WTC11 (cell line): ENCODE data around the gene PLCZ1. TPM values are rescaled to one million over a fixed set of nuclear protein-coding genes. Genes with fewer than 3 reads are reported as not detected.
"Not testable (repeated sequence)": the region's sequence is repeated elsewhere in the genome, so short reads cannot be mapped to it uniquely, and the experiment has no call there.

Experiments used
- ATAC-seq: fragments of 200-7000 bp; cut with Tn5 transposase; 2 replicates; pipeline ENCODE4 v1.10.0; 2021; ENCODE audit warnings: mild to moderate bottlenecking, moderate library complexity
- CTCF ChIA-PET: fragments of 300-600 bp; sonication (Branson Sonifier 250); formaldehyde crosslinking; loops from one replicate; lab custom pipeline; 2021; ENCODE audit warnings: antibody characterized with exemption; lab: Charles Lee
- POLR2A ChIA-PET: fragments of 350-600 bp; sonication (Branson Sonifier 250); formaldehyde crosslinking; loops from one replicate; lab custom pipeline; 2021; ENCODE audit warnings: antibody characterized with exemption; lab: Charles Lee
- DNase-seq: peaks from one replicate; pipeline ENCODE4 v3.0.0; 2021; ENCODE audit warnings: low spot score
- H3K27ac Mint-ChIP-seq: 2 replicates; pipeline ENCODE4 v1.8.0; 2021; ENCODE audit warnings: mixed read lengths
- H3K27me3 Mint-ChIP-seq: 2 replicates; pipeline ENCODE4 v1.8.0; 2021; ENCODE audit warnings: low read depth, mild to moderate bottlenecking, moderate library complexity, mixed read lengths
- H3K36me3 Mint-ChIP-seq: 2 replicates; pipeline ENCODE4 v1.8.0; 2021; ENCODE audit warnings: mixed read lengths
- H3K4me1 Mint-ChIP-seq: 2 replicates; pipeline ENCODE4 v1.8.0; 2022; ENCODE audit warnings: mixed read lengths
- H3K4me3 Mint-ChIP-seq: 2 replicates; pipeline ENCODE4 v1.8.0; 2021; ENCODE audit warnings: mild to moderate bottlenecking, moderate library complexity, mixed read lengths
- H3K9me3 Mint-ChIP-seq: 2 replicates; pipeline ENCODE4 v1.8.0; 2021; ENCODE audit warnings: mixed read lengths
- ATF3 ChIP-seq: sonication (generic); formaldehyde crosslinking; conservative IDR thresholded peaks from 2 replicates; pipeline ENCODE4 v1.8.1; 2022; ENCODE audit warnings: mild to moderate bottlenecking, missing genetic modification reagents
- CBFB ChIP-seq: sonication (generic); formaldehyde crosslinking; IDR thresholded peaks from 2 replicates; pipeline ENCODE4 v1.8.1; 2022; ENCODE audit warnings: mild to moderate bottlenecking, low read depth, missing genetic modification reagents
- CREM ChIP-seq: sonication (generic); formaldehyde crosslinking; IDR thresholded peaks from 2 replicates; pipeline ENCODE4 v1.8.1; 2022; ENCODE audit warnings: mild to moderate bottlenecking, missing genetic modification reagents, moderate library complexity
- E2F4 ChIP-seq: sonication (generic); formaldehyde crosslinking; IDR thresholded peaks from 2 replicates; pipeline ENCODE4 v1.8.1; 2022; ENCODE audit warnings: low read depth, mild to moderate bottlenecking, moderate library complexity, missing genetic modification reagents, borderline replicate concordance
- EMX1 ChIP-seq: fragments of 250-450 bp; sonication (Bioruptor Pico); IDR thresholded peaks from 2 replicates; pipeline ENCODE4 v1.8.0; 2021; ENCODE audit warnings: mild to moderate bottlenecking
- NR2C2 ChIP-seq: sonication (generic); formaldehyde crosslinking; IDR thresholded peaks from 2 replicates; pipeline ENCODE4 v1.8.0; 2022; ENCODE audit warnings: mild to moderate bottlenecking, missing genetic modification reagents
- PRDM15 ChIP-seq: sonication (generic); formaldehyde crosslinking; IDR thresholded peaks from 2 replicates; pipeline ENCODE4 v1.8.0; 2022; ENCODE audit warnings: missing genetic modification reagents
- SP1 ChIP-seq: sonication (generic); formaldehyde crosslinking; conservative IDR thresholded peaks from 2 replicates; pipeline ENCODE4 v1.8.1; 2022; ENCODE audit warnings: missing genetic modification reagents
- STAT6 ChIP-seq: sonication (generic); formaldehyde crosslinking; conservative IDR thresholded peaks from 2 replicates; pipeline ENCODE4 v1.8.1; 2023; ENCODE audit warnings: mild to moderate bottlenecking, low read depth, missing genetic modification reagents, moderate library complexity
- TP53 ChIP-seq: sonication (generic); formaldehyde crosslinking; IDR thresholded peaks from 2 replicates; pipeline ENCODE4 v1.8.1; 2023; ENCODE audit warnings: mild to moderate bottlenecking, missing genetic modification reagents
- USF1 ChIP-seq: sonication (generic); formaldehyde crosslinking; IDR thresholded peaks from 2 replicates; pipeline ENCODE4 v1.8.0; 2022; ENCODE audit warnings: mild to moderate bottlenecking, missing genetic modification reagents
- ZBTB43 ChIP-seq: sonication (generic); formaldehyde crosslinking; IDR thresholded peaks from 2 replicates; pipeline ENCODE4 v1.8.1; 2023; ENCODE audit warnings: mild to moderate bottlenecking, missing genetic modification reagents
- ZNF263 ChIP-seq: sonication (generic); formaldehyde crosslinking; IDR thresholded peaks from 2 replicates; pipeline ENCODE4 v1.8.1; 2022; ENCODE audit warnings: low read depth, mild to moderate bottlenecking, moderate library complexity, missing genetic modification reagents
- ZNF423 ChIP-seq: fragments of 250-450 bp; sonication (Bioruptor Pico); IDR thresholded peaks from 2 replicates; pipeline ENCODE4 v2.1.2; 2022; ENCODE audit warnings: mild to moderate bottlenecking, moderate library complexity
- ZSCAN18 ChIP-seq: fragments of 250-450 bp; sonication (Bioruptor Pico); IDR thresholded peaks from 2 replicates; pipeline ENCODE4 v2.1.2; 2022; ENCODE audit warnings: mild to moderate bottlenecking, moderate library complexity
- total RNA-seq: library from RNA; stranded (reverse); gene quantifications from 3 replicates; pipeline ENCODE4 v1.2.3, GENCODE V29; 2021

PLCZ1 gene
- total RNA-seq, 1 experiment from 2014 or later: not detected

GRCh38 chr12:18696971-18697602 is 40.7 kb downstream of the PLCZ1 start (continued):
- TF ChIP-seq PRDM15 (CRISPR knock-in tag) (no peak), USF1 (CRISPR knock-in tag) (no peak), ZSCAN18 (no peak), CBFB (CRISPR knock-in tag) (no peak)
- TF ChIP-seq, all 79 proteins: peak for 0

GRCh38 chr12:18693986-18694385 is 43.8 kb downstream of the PLCZ1 start:
- POLR2A ChIA-PET, H3K9me3 Mint-ChIP-seq, ATAC-seq, DNase-seq, H3K27ac Mint-ChIP-seq, H3K4me1 Mint-ChIP-seq, H3K27me3 Mint-ChIP-seq, H3K4me3 Mint-ChIP-seq, H3K36me3 Mint-ChIP-seq, CTCF ChIA-PET: not testable (repeated sequence)

- ChIA-PET POLR2A (no interaction called here), CTCF (no interaction called here)
- no peak for TF ChIP-seq ATF3 (CRISPR knock-in tag)
- no peak for TF ChIP-seq EMX1
- no peak for TF ChIP-seq ZNF263 (CRISPR knock-in tag)
- TF ChIP-seq CREM: no peak
- TF ChIP-seq STAT6 (CRISPR knock-in tag): no peak
- H3K4me1 Mint-ChIP-seq: 0 out of 2 replicates have a peak, but pooled peaks cover 4% of the 10 kb centered on the region
- H3K9me3 Mint-ChIP-seq: peaks cover 7% of the 10 kb centered on the region
- no peaks in the 10 kb centered on the region for H3K27me3 Mint-ChIP-seq
- ATAC-seq: no peak
- DNase-seq: no peak
- no peak overlapping the region for H3K27ac Mint-ChIP-seq
- H3K4me3 Mint-ChIP-seq: no peak overlapping the region
- H3K36me3 Mint-ChIP-seq: no peaks in the 10 kb centered on the region
Measured at GRCh38 chr12:18690653-18691052, 47.2 kb downstream of the PLCZ1 start.

- H3K9me3 Mint-ChIP-seq: peaks cover 7% of the 10 kb centered on the region
- TF ChIP-seq ZNF263 (CRISPR knock-in tag) (no peak), SP1 (CRISPR knock-in tag) (no peak), ZNF423 (CRISPR knock-in tag) (no peak), E2F4 (CRISPR knock-in tag) (no peak), TP53 (CRISPR knock-in tag) (no peak), ZBTB43 (CRISPR knock-in tag) (no peak), NR2C2 (CRISPR knock-in tag) (no peak)
- TF ChIP-seq, all 79 proteins: peak for 0
- POLR2A ChIA-PET: no interaction called here
- 0 out of 2 replicates have a peak, but pooled peaks cover 4% of the 10 kb centered on the region for H3K4me1 Mint-ChIP-seq
- CTCF ChIA-PET: no interaction called here
- H3K36me3 Mint-ChIP-seq: no peaks in the 10 kb centered on the region
- no peak overlapping the region for H3K4me3 Mint-ChIP-seq
- DNase-seq (no peak), ATAC-seq (no peak)
- H3K27me3 Mint-ChIP-seq: no peaks in the 10 kb centered on the region
- H3K27ac Mint-ChIP-seq: no peak overlapping the region
Measured at GRCh38 chr12:18689771-18690170, 48.0 kb downstream of the PLCZ1 start.
